Loucy (cell line): ENCODE data around the gene COL26A1.
A peak's percentile ranks its signal among the peaks of the same experiment; 100 is the strongest.

Experiments used
- H2AFZ ChIP-seq: fragments of 200-600 bp; sonication (generic); 2 replicates; pipeline ENCODE4 v1.6.0; 2016; ENCODE audit warnings: antibody characterized with exemption, mild to moderate bottlenecking, low read length, moderate library complexity
- H3F3A ChIP-seq: fragments of 200-600 bp; 2 replicates; pipeline ENCODE4 v1.6.0; 2016; ENCODE audit warnings: antibody characterized with exemption, low read depth, mild to moderate bottlenecking
- H3K27me3 ChIP-seq: fragments of 200-600 bp; sonication (generic); 2 replicates; pipeline ENCODE4 v1.6.1; 2014; ENCODE audit warnings: low read length, mild to moderate bottlenecking; ENCODE audit not compliant: insufficient read depth, poor library complexity, severe bottlenecking
- H3K36me3 ChIP-seq: fragments of 200-600 bp; sonication (generic); 2 replicates; pipeline ENCODE4 v1.6.1; 2016; ENCODE audit warnings: low read length; ENCODE audit not compliant: insufficient read depth
- H3K4me1 ChIP-seq: fragments of 200-600 bp; sonication (generic); 2 replicates; pipeline ENCODE4 v1.5.1; 2014; ENCODE audit warnings: low read length, mild to moderate bottlenecking; ENCODE audit not compliant: insufficient read depth, poor library complexity, severe bottlenecking
- H3K4me2 ChIP-seq: fragments of 200-600 bp; sonication (generic); 2 replicates; pipeline ENCODE4 v1.6.0; 2014; ENCODE audit warnings: antibody characterized with exemption, low read length, low read depth, mild to moderate bottlenecking; ENCODE audit not compliant: poor library complexity, severe bottlenecking
- H3K4me3 ChIP-seq: fragments of 200-600 bp; sonication (generic); 2 replicates; pipeline ENCODE4 v1.5.1; 2014; ENCODE audit warnings: low read length, mild to moderate bottlenecking, mixed read lengths; ENCODE audit not compliant: poor library complexity, severe bottlenecking
- H3K79me2 ChIP-seq: fragments of 200-600 bp; sonication (generic); 2 replicates; pipeline ENCODE4 v1.6.1; 2014; ENCODE audit warnings: low read length; ENCODE audit not compliant: insufficient read depth
- H3K9ac ChIP-seq: fragments of 200-600 bp; sonication (generic); 2 replicates; pipeline ENCODE4 v1.6.0; 2014; ENCODE audit warnings: mild to moderate bottlenecking, low read depth, low read length, moderate library complexity; ENCODE audit not compliant: poor library complexity, severe bottlenecking
- H3K9me2 ChIP-seq: fragments of 200-600 bp; sonication (generic); replicated peaks from 2 replicates; pipeline ENCODE4 v1.6.1; 2016; ENCODE audit warnings: low read depth, low read length, mixed read lengths
- H3K9me3 ChIP-seq: fragments of 200-600 bp; sonication (generic); 2 replicates; pipeline ENCODE4 v1.6.1; 2014; ENCODE audit warnings: mild to moderate bottlenecking, antibody characterized with exemption, low read length, low read depth; ENCODE audit not compliant: insufficient read depth
- H4K20me1 ChIP-seq: fragments of 200-600 bp; sonication (generic); 2 replicates; pipeline ENCODE4 v1.6.0; 2014; ENCODE audit warnings: antibody characterized with exemption, low read length, mild to moderate bottlenecking; ENCODE audit not compliant: insufficient read depth, poor library complexity, severe bottlenecking
- CTCF ChIP-seq: fragments of 200-600 bp; sonication (generic); conservative IDR thresholded peaks from 2 replicates; pipeline ENCODE4 v1.5.1; 2014; ENCODE audit warnings: mild to moderate bottlenecking, antibody characterized with exemption, low read length
- EZH2phosphoT487 ChIP-seq: fragments of 200-600 bp; IDR thresholded peaks from 2 replicates; pipeline ENCODE4 v1.6.1; 2018; ENCODE audit warnings: antibody characterized with exemption, mild to moderate bottlenecking, moderate library complexity, borderline replicate concordance

COL26A1 gene

GRCh38 chr7:101332026-101332425, 30.6 kb upstream of the COL26A1 start:
- H2AFZ ChIP-seq = no peak overlapping the region
- TF ChIP-seq CTCF (no peak), EZH2phosphoT487 (no peak)
- no peaks in the 10 kb centered on the region for H3K9me2 ChIP-seq
- no peaks in the 10 kb centered on the region for H3K36me3 ChIP-seq
- H3K9ac ChIP-seq = no peak overlapping the region
- no peak overlapping the region for H3K4me2 ChIP-seq
- peaks cover 5% of the 10 kb centered on the region for H3K4me1 ChIP-seq
- H4K20me1 ChIP-seq = no peaks in the 10 kb centered on the region
- H3K4me3 ChIP-seq = no peak overlapping the region
- H3K79me2 ChIP-seq = no peaks in the 10 kb centered on the region
- no peaks in the 10 kb centered on the region for H3K27me3 ChIP-seq
- H3F3A ChIP-seq = no peaks in the 10 kb centered on the region
- no peaks in the 10 kb centered on the region for H3K9me3 ChIP-seq

GRCh38 chr7:101333912-101334311, 28.8 kb upstream of the COL26A1 start:
- Histone ChIP-seq H4K20me1 (no peaks in the 10 kb centered on the region), H3K4me1 (peaks cover 5% of the 10 kb centered on the region), H3K9me2 (no peaks in the 10 kb centered on the region), H3K36me3 (no peaks in the 10 kb centered on the region), H3K4me3 (no peak overlapping the region), H3K79me2 (no peaks in the 10 kb centered on the region), H3K4me2 (no peak overlapping the region), H2AFZ (peak overlapping the region; percentile 28; the same call in 1 of the 2 replicates), H3K9ac (no peak overlapping the region), H3F3A (no peaks in the 10 kb centered on the region), H3K9me3 (no peaks in the 10 kb centered on the region), H3K27me3 (no peaks in the 10 kb centered on the region)
- TF ChIP-seq EZH2phosphoT487 = no peak
- TF ChIP-seq CTCF = no peak

- no peaks in the 10 kb centered on the region for H3K27me3 ChIP-seq
- H3K36me3 ChIP-seq = no peaks in the 10 kb centered on the region
- no peak overlapping the region for H3K4me2 ChIP-seq
- no peaks in the 10 kb centered on the region for H3K9me2 ChIP-seq
- H3K9me3 ChIP-seq = no peaks in the 10 kb centered on the region
- H3K9ac ChIP-seq = no peak overlapping the region
- H2AFZ ChIP-seq = no peak overlapping the region
- TF ChIP-seq CTCF (no peak), EZH2phosphoT487 (no peak)
- H3K4me1 ChIP-seq = no peaks in the 10 kb centered on the region
- H4K20me1 ChIP-seq = no peaks in the 10 kb centered on the region
- no peaks in the 10 kb centered on the region for H3K79me2 ChIP-seq
- H3K4me3 ChIP-seq = no peak overlapping the region
- H3F3A ChIP-seq = no peaks in the 10 kb centered on the region
These were observed 22.3 kb upstream of the COL26A1 start for GRCh38 chr7:101340379-101340778.
